Measurements from ENCODE around the gene SACM1L.

Gene SACM1L

GRCh38 chr3:45761831-45762230 lies 72.6 kb downstream of the SACM1L start:
- TF ChIP-seq CTCF (IDR thresholded peaks at IDR 0.05; ENCODE audit: low read depth, low read length), result no peak
- no peak overlapping the region for H3K4me3 ChIP-seq (ENCODE audit: low read depth, low read length)
- in situ Hi-C loops (cut with HindIII; ENCODE audit: low sequenced_read_pairs), result no loop called here
- DNase-seq (ENCODE audit: low read depth, low spot score), result no peak

GRCh38 chr3:45762647-45763302 lies 73.6 kb downstream of the SACM1L start:
- H3K4me3 ChIP-seq (ENCODE audit: low read depth, low read length), result no peak overlapping the region
- in situ Hi-C loops (cut with HindIII; ENCODE audit: low sequenced_read_pairs), result no loop called here

GRCh38 chr3:45763303-45763675 lies 74.1 kb downstream of the SACM1L start:
- TF ChIP-seq CTCF (IDR thresholded peaks at IDR 0.05; ENCODE audit: low read depth, low read length), result no peak
- in situ Hi-C loops (cut with HindIII; ENCODE audit: low sequenced_read_pairs), result no loop called here
- no peak overlapping the region for H3K4me3 ChIP-seq (ENCODE audit: low read depth, low read length)

More at GRCh38 chr3:45762647-45763302, 73.6 kb downstream of the SACM1L start:
- no peak for DNase-seq (ENCODE audit: low read depth, low spot score)
- TF ChIP-seq CTCF (IDR thresholded peaks at IDR 0.05; ENCODE audit: low read depth, low read length), result no peak

GRCh38 chr3:45765266-45765851 lies 76.2 kb downstream of the SACM1L start:
- DNase-seq (ENCODE audit: low read depth, low spot score), result no peak
- in situ Hi-C loops (cut with HindIII; ENCODE audit: low sequenced_read_pairs), result no loop called here
- H3K4me3 ChIP-seq (ENCODE audit: low read depth, low read length), result no peak overlapping the region
- TF ChIP-seq CTCF (IDR thresholded peaks at IDR 0.05; ENCODE audit: low read depth, low read length), result no peak

More at GRCh38 chr3:45763303-45763675, 74.1 kb downstream of the SACM1L start:
- DNase-seq (ENCODE audit: low read depth, low spot score), result no peak

GRCh38 chr3:45765958-45766357 lies 76.8 kb downstream of the SACM1L start:
- no peak for TF ChIP-seq CTCF (IDR thresholded peaks at IDR 0.05; ENCODE audit: low read depth, low read length)
- H3K4me3 ChIP-seq (ENCODE audit: low read depth, low read length), result no peak overlapping the region
- in situ Hi-C loops (cut with HindIII; ENCODE audit: low sequenced_read_pairs), result no loop called here
- no peak for DNase-seq (ENCODE audit: low read depth, low spot score)

- H3K4me3 ChIP-seq (ENCODE audit: low read depth, low read length), result no peak overlapping the region
- no peak for DNase-seq (ENCODE audit: low read depth, low spot score)
- in situ Hi-C loops (cut with HindIII; ENCODE audit: low sequenced_read_pairs), result no loop called here
- TF ChIP-seq CTCF (IDR thresholded peaks at IDR 0.05; ENCODE audit: low read depth, low read length), result no peak
Measured at GRCh38 chr3:45771166-45771775, 82.1 kb downstream of the SACM1L start.

Data from astrocyte of the spinal cord (primary cell).